Measurements from ENCODE around the gene ZBTB7B.

GRCh38 chr1:155012026-155012546 lies 9.5 kb downstream of the ZBTB7B start:
- TF ChIP-seq, protein P1, sequence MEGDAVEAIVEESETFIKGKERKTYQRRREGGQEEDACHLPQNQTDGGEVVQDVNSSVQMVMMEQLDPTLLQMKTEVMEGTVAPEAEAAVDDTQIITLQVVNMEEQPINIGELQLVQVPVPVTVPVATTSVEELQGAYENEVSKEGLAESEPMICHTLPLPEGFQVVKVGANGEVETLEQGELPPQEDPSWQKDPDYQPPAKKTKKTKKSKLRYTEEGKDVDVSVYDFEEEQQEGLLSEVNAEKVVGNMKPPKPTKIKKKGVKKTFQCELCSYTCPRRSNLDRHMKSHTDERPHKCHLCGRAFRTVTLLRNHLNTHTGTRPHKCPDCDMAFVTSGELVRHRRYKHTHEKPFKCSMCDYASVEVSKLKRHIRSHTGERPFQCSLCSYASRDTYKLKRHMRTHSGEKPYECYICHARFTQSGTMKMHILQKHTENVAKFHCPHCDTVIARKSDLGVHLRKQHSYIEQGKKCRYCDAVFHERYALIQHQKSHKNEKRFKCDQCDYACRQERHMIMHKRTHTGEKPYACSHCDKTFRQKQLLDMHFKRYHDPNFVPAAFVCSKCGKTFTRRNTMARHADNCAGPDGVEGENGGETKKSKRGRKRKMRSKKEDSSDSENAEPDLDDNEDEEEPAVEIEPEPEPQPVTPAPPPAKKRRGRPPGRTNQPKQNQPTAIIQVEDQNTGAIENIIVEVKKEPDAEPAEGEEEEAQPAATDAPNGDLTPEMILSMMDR (conservative IDR thresholded peaks at IDR 0.05 in 1 of 2, IDR thresholded peaks at IDR 0.05 in 1 of 2; ENCODE audit: extremely low read depth in 1 of 2, insufficient read depth in 1 of 2, low read depth in 1 of 2, low read length in 2 of 2): no peak
- TF ChIP-seq EZH2 (IDR thresholded peaks at IDR 0.05; ENCODE audit: borderline replicate concordance, low read length): no peak
